ENCODE data around the gene PCSK5. TPM values are rescaled to one million over a fixed set of nuclear protein-coding genes. Genes with fewer than 3 reads are reported as not detected.

Gene PCSK5
- total and polyA plus RNA-seq, 2 of the 8 experiments (the other 6 are each of a cell fraction or from before 2014, with no cell fraction given), result 5.5 to 10.7 TPM

DNA sequence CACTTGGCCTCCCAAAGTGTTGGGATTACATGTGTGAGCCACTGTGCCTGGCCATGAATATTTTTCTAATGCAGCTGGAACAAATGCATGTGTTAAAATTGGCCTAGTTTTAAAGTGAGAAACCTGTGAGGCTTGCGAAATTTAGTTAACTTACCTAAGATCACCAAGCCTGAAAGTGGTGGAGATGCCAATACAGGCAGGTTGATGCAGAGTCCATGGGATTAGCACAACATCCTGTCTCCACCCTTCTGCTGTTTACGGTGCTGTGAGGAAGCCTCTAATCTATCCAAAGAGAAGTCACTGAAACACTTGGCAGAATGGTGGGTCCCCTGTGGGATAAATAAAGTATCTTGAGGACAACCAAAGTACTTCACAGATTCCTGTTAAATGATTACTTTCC is 98.2 kb downstream of the PCSK5 start:
- H3K56ac ChIP-seq (replicated peaks; ENCODE audit: insufficient read length, low read depth, low read length), result no peak overlapping the region
- no peak overlapping the region for H2BK120ac ChIP-seq (replicated peaks; ENCODE audit: low read depth, low read length)
- H3K14ac ChIP-seq (ENCODE audit: insufficient read length), result no peak overlapping the region
- ChIA-PET CTCF (ENCODE audit: partially characterized antibody) (interaction anchor here (1.0 kb wide), 1 partner anchor 10 kb away, joined by 8 read pairs; no protein-coding TSS in a partner anchor), POLR2A (ENCODE audit: partially characterized antibody) (no interaction called here)
- H3K27me3 ChIP-seq (replicated peaks in 1 of 4; ENCODE audit: control insufficient read depth in 3 of 4, extremely low read depth in 1 of 4, insufficient read depth in 3 of 4, low read length in 3 of 4), result no peaks in the 10 kb centered on the region
- no peak overlapping the region for H3K23ac ChIP-seq (ENCODE audit: insufficient read length)
- H4K8ac ChIP-seq (ENCODE audit: extremely low read depth, insufficient read depth, low read length), result no peak overlapping the region
- no peak overlapping the region for H4K5ac ChIP-seq (ENCODE audit: insufficient read length, low read depth, low read length)
- no peak overlapping the region for H2BK15ac ChIP-seq (ENCODE audit: low read length)
- H2BK12ac ChIP-seq (ENCODE audit: low read depth, low read length), result no peak overlapping the region
- no peak overlapping the region for H3K4me2 ChIP-seq (ENCODE audit: insufficient read depth in 1 of 2, low read depth in 2 of 2, low read length in 2 of 2)
- no peaks in the 10 kb centered on the region; a peak in 1 of 4 replicates for H3K79me2 ChIP-seq (ENCODE audit: control insufficient read depth in 1 of 2, insufficient read depth in 2 of 2, low read length in 2 of 2)
- DNase-seq (ENCODE audit: low read depth in 1 of 2, low spot score in 2 of 2) (no peak), FAIRE-seq (no peak)
- no peaks in the 10 kb centered on the region for H3K9me3 ChIP-seq (ENCODE audit: insufficient read depth in 2 of 2, low read depth in 1 of 2, low read length in 1 of 2)
- no peaks in the 10 kb centered on the region for H3K23me2 ChIP-seq (ENCODE audit: low read depth, low read length)
- no peak overlapping the region for H3K4me3 ChIP-seq (ENCODE audit: extremely low read depth in 1 of 4, insufficient read depth in 2 of 4, low read depth in 3 of 4, low read length in 4 of 4)
- no peak overlapping the region for H3K4ac ChIP-seq (replicated peaks; ENCODE audit: insufficient read length, low read depth, low read length)
- H3K18ac ChIP-seq (ENCODE audit: extremely low read depth, low read length), result no peak overlapping the region
- WGBS, 2 experiments (ENCODE audit: extremely low coverage in 1 of 2, insufficient coverage in 1 of 2, insufficient read length in 1 of 2, insufficient replicate concordance in 2 of 2, low coverage in 1 of 2, low lambda C conversion rate in 2 of 2, missing lambda C conversion rate in 1 of 2), result 94% methylated on average over 2 of the region's 2 CpGs; no CpG with 5 or more reads in 1 of the 2 experiments
- no peak overlapping the region for H2AK5ac ChIP-seq (ENCODE audit: low read depth, low read length)
- H3K27ac ChIP-seq (ENCODE audit: low read depth, low read length), result no peak overlapping the region
- no peak overlapping the region for H2BK5ac ChIP-seq (ENCODE audit: low read depth, low read length)
- H3K4me1 ChIP-seq (replicated peaks in 1 of 4; ENCODE audit: control insufficient read depth in 3 of 4, insufficient read depth in 4 of 4, low read length in 3 of 4), result no peaks in the 10 kb centered on the region
- no peak overlapping the region for H3K9ac ChIP-seq (replicated peaks in 1 of 4; ENCODE audit: extremely low read depth in 1 of 4, low read depth in 3 of 4, low read length in 3 of 4)
- H4K91ac ChIP-seq (replicated peaks; ENCODE audit: insufficient read length, low read length), result no peak overlapping the region
- peaks cover 0 to 2% (median 0%) of the 10 kb centered on the region in 4 experiments; a peak in 1 of 8 replicates for H3K36me3 ChIP-seq (ENCODE audit: control insufficient read depth in 2 of 4, insufficient read depth in 4 of 4, low read length in 3 of 4)
- H3K79me1 ChIP-seq (ENCODE audit: low read depth, low read length), result no peaks in the 10 kb centered on the region; the same call in 1 of the 2 replicates
- no peaks in the 10 kb centered on the region for H4K20me1 ChIP-seq (replicated peaks in 1 of 2; ENCODE audit: control insufficient read depth in 1 of 2, insufficient read depth in 2 of 2, low read length in 2 of 2)
- H2BK20ac ChIP-seq (ENCODE audit: low read length), result no peak overlapping the region
- H2AFZ ChIP-seq (ENCODE audit: low read length), result no peak overlapping the region
- TF ChIP-seq KDM5A (IDR thresholded peaks at IDR 0.05; ENCODE audit: low read length) (no peak), SAP30 (IDR thresholded peaks at IDR 0.05; ENCODE audit: insufficient read depth, insufficient replicate concordance, low read length) (no peak), MAFK (IDR thresholded peaks at IDR 0.05; ENCODE audit: low read depth, low read length) (no peak), RXRA (IDR thresholded peaks at IDR 0.05; ENCODE audit: insufficient read depth, low read depth, low read length) (no peak), POU5F1 (IDR thresholded peaks at IDR 0.05; ENCODE audit: low read depth, low read length) (no peak), SIRT6 (IDR thresholded peaks at IDR 0.05; ENCODE audit: low read length) (no peak), TEAD4 (IDR thresholded peaks at IDR 0.05; ENCODE audit: low read depth, low read length) (no peak), NRF1 (IDR thresholded peaks at IDR 0.05; ENCODE audit: low read depth, low read length) (no peak), CHD2 (IDR thresholded peaks at IDR 0.05; ENCODE audit: low read length) (no peak), ASH2L (IDR thresholded peaks at IDR 0.05; ENCODE audit: low read length) (no peak), BACH1 (IDR thresholded peaks at IDR 0.05; ENCODE audit: low read length) (no peak), KDM4A (IDR thresholded peaks at IDR 0.05; ENCODE audit: low read depth, low read length, severe bottlenecking) (no peak), CBX8 (IDR thresholded peaks at IDR 0.05; ENCODE audit: borderline replicate concordance, low read depth, low read length) (no peak)
- TF ChIP-seq, protein P1, sequence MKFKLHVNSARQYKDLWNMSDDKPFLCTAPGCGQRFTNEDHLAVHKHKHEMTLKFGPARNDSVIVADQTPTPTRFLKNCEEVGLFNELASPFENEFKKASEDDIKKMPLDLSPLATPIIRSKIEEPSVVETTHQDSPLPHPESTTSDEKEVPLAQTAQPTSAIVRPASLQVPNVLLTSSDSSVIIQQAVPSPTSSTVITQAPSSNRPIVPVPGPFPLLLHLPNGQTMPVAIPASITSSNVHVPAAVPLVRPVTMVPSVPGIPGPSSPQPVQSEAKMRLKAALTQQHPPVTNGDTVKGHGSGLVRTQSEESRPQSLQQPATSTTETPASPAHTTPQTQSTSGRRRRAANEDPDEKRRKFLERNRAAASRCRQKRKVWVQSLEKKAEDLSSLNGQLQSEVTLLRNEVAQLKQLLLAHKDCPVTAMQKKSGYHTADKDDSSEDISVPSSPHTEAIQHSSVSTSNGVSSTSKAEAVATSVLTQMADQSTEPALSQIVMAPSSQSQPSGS (IDR thresholded peaks at IDR 0.05; ENCODE audit: low read length), result no peak
